Neural progenitor cell (in vitro differentiated cells): ENCODE measurements around the gene PIP4K2B. TPM values are rescaled to one million over a fixed set of nuclear protein-coding genes. Genes with fewer than 3 reads are reported as not detected.

Experiments used
- DNase-seq: peaks from one replicate; pipeline ENCODE4 v3.0.0-alpha.2; 2016; ENCODE audit warnings: low spot score
- H2AFZ ChIP-seq: fragments of 200-600 bp; sonication (generic); replicated peaks from 2 replicates; pipeline ENCODE4 v1.6.1; 2016; ENCODE audit warnings: antibody characterized with exemption
- H3F3A ChIP-seq: fragments of 200-600 bp; sonication (generic); 2 replicates; pipeline ENCODE4 v1.6.1; 2016; ENCODE audit warnings: antibody characterized with exemption, low read depth
- H3K27ac ChIP-seq: fragments of 200-600 bp; sonication (generic); 2 replicates; pipeline ENCODE4 v1.5.1; 2016; ENCODE audit warnings: mild to moderate bottlenecking
- H3K27me3 ChIP-seq: fragments of 200-600 bp; sonication (generic); 2 replicates; pipeline ENCODE4 v1.6.1; 2016; ENCODE audit warnings: mild to moderate bottlenecking, moderate library complexity
- H3K36me3 ChIP-seq: fragments of 200-600 bp; sonication (generic); 2 replicates; pipeline ENCODE4 v1.5.1; 2016
- H3K4me1 ChIP-seq: fragments of 200-600 bp; sonication (generic); 2 replicates; pipeline ENCODE4 v1.6.1; 2016; ENCODE audit warnings: mixed run types
- H3K4me2 ChIP-seq: fragments of 200-600 bp; sonication (generic); 2 replicates; pipeline ENCODE4 v1.6.1; 2016
- H3K4me3 ChIP-seq: fragments of 200-600 bp; sonication (generic); 2 replicates; pipeline ENCODE4 v1.5.1; 2016
- H3K79me2 ChIP-seq: fragments of 200-600 bp; sonication (generic); 2 replicates; pipeline ENCODE4 v1.6.1; 2016; ENCODE audit warnings: low read depth
- H3K9ac ChIP-seq: fragments of 200-600 bp; sonication (generic); 2 replicates; pipeline ENCODE4 v1.6.1; 2016
- H3K9me3 ChIP-seq: fragments of 200-600 bp; sonication (generic); 2 replicates; pipeline ENCODE4 v1.5.1; 2016; ENCODE audit warnings: low read depth
- H4K20me1 ChIP-seq: fragments of 200-600 bp; sonication (generic); 2 replicates; pipeline ENCODE4 v1.6.1; 2016; ENCODE audit warnings: low read depth
- H3K27ac Mint-ChIP-seq: 3 replicates; pipeline ENCODE4 v1.8.0; 2021; ENCODE audit warnings: mixed read lengths
- H3K27me3 Mint-ChIP-seq: 2 replicates; pipeline ENCODE4 v1.8.0; 2022; ENCODE audit warnings: low read depth, mild to moderate bottlenecking, inconsistent platforms, moderate library complexity, mixed read lengths; ENCODE audit not compliant: insufficient read depth
- H3K36me3 Mint-ChIP-seq: 3 replicates; pipeline ENCODE4 v1.8.0; 2021; ENCODE audit warnings: mixed read lengths
- H3K4me1 Mint-ChIP-seq: 3 replicates; pipeline ENCODE4 v1.8.0; 2021; ENCODE audit warnings: mixed read lengths
- H3K4me3 Mint-ChIP-seq: 3 replicates; pipeline ENCODE4 v1.8.0; 2021; ENCODE audit warnings: mild to moderate bottlenecking, moderate library complexity, mixed read lengths
- H3K9me3 Mint-ChIP-seq: 3 replicates; pipeline ENCODE4 v1.8.0; 2020; ENCODE audit warnings: mixed read lengths
- EZH2 ChIP-seq: fragments of 200-600 bp; sonication (generic); IDR thresholded peaks from 2 replicates; pipeline ENCODE4 v1.6.1; 2017; ENCODE audit warnings: antibody characterized with exemption, mild to moderate bottlenecking, moderate library complexity
- EZH2phosphoT487 ChIP-seq: fragments of 200-600 bp; sonication (generic); IDR thresholded peaks from 2 replicates; pipeline ENCODE4 v1.6.1; 2017; ENCODE audit warnings: antibody characterized with exemption
- total RNA-seq: library from RNA; depleted of rRNA; stranded (reverse); fragments of >200 nt; gene quantifications from 2 replicates; pipeline ENCODE4 v1.2.3, GENCODE V29; 2015; ENCODE audit warnings: low replicate concordance
- TF ChIP-seq, protein P1 (sequence below): fragments of 200-600 bp; sonication (generic); IDR thresholded peaks from 2 replicates; pipeline ENCODE4 v1.5.1; 2017; ENCODE audit warnings: antibody characterized with exemption, mild to moderate bottlenecking

The PIP4K2B gene
- total RNA-seq, 1 donor from 2014 or later, result 45.6 TPM

DNA sequence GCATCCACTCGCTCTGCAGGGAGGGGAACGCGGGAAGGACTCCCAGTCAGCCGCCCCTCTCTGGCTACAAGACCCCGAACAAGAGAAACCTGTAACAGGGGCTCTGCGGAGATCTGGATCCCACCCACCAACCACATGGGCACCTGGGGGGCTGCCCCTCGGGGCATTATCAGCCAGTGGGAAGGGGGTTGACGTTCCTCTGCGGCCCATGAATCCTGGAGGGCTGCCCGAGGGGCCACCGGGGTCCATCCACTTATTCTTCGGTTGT, 49.4 kb downstream of the PIP4K2B start:
- TF ChIP-seq EZH2phosphoT487, result no peak
- TF ChIP-seq EZH2, result no peak
- TF ChIP-seq, protein P1, sequence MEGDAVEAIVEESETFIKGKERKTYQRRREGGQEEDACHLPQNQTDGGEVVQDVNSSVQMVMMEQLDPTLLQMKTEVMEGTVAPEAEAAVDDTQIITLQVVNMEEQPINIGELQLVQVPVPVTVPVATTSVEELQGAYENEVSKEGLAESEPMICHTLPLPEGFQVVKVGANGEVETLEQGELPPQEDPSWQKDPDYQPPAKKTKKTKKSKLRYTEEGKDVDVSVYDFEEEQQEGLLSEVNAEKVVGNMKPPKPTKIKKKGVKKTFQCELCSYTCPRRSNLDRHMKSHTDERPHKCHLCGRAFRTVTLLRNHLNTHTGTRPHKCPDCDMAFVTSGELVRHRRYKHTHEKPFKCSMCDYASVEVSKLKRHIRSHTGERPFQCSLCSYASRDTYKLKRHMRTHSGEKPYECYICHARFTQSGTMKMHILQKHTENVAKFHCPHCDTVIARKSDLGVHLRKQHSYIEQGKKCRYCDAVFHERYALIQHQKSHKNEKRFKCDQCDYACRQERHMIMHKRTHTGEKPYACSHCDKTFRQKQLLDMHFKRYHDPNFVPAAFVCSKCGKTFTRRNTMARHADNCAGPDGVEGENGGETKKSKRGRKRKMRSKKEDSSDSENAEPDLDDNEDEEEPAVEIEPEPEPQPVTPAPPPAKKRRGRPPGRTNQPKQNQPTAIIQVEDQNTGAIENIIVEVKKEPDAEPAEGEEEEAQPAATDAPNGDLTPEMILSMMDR, result no peak
- peaks cover 20% of the 10 kb centered on the region for H3K4me1 ChIP-seq
- Mint-ChIP-seq H3K27ac (no peak overlapping the region), H3K36me3 (peaks cover 8% of the 10 kb centered on the region), H3K4me3 (peak overlapping the region; percentile 99), H3K4me1 (peaks cover 47% of the 10 kb centered on the region), H3K27me3 (peaks cover 23% of the 10 kb centered on the region), H3K9me3 (peaks cover 3% of the 10 kb centered on the region)
- peak overlapping the region; percentile 20 for H2AFZ ChIP-seq
- DNase-seq, result no peak
- peaks cover 39% of the 10 kb centered on the region for H3F3A ChIP-seq
- H3K27ac ChIP-seq, result peak overlapping the region; percentile 51
- H3K79me2 ChIP-seq, result peaks cover 73% of the 10 kb centered on the region
- no peak overlapping the region for H3K9ac ChIP-seq
- no peaks in the 10 kb centered on the region for H3K27me3 ChIP-seq
- peak overlapping the region; percentile 99 for H3K4me2 ChIP-seq
- peaks cover 30% of the 10 kb centered on the region for H4K20me1 ChIP-seq
- H3K36me3 ChIP-seq, result no peaks in the 10 kb centered on the region
- peak overlapping the region; percentile 92 for H3K4me3 ChIP-seq
- no peaks in the 10 kb centered on the region for H3K9me3 ChIP-seq

DNA sequence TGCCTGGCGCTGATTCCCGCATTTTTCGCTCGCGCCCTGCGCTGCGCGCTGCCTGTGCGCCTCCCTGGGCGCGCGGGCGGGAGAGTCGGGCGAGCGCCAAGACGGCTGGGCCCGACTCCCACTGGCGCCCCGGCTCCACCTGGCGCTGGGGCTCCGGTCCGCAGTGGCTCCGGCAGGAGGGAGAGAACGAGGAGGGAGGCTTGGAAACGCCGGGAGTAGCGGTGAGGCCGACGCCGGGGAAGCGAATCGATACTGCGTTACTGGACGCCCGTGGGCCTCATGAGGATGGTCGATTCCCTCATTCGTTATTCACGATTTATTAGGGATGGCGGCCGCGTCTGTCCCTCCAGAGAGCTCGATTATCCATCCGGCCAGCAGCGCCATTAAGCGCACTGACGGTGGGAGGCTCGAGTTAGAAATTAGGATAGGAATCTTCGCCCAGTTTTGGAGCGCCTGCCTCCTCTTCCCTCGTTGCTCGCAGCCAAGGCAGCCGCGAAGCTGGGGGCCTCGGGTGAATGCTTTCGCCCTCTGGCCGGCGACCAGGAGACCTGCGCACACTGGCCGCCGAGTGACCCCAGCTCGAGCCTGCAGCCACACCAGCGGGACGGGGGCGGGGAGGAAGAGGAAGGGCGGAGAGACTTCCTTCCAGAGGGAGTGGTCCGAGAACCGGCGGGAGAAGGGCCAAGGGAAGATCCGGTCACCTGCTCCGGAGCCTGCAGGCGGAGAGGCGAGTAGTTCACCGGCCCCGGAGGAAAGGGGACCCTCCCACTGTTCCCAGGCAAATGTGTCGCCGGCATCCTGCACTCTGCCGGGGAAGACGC, 49.9 kb downstream of the PIP4K2B start:
- no peaks in the 10 kb centered on the region for H3K9me3 ChIP-seq
- no peak for TF ChIP-seq EZH2phosphoT487
- TF ChIP-seq, protein P1, result no peak
- Mint-ChIP-seq H3K27ac (no peak overlapping the region), H3K4me1 (peaks cover 48% of the 10 kb centered on the region), H3K4me3 (peak overlapping the region; percentile 99), H3K9me3 (peaks cover 3% of the 10 kb centered on the region), H3K36me3 (peaks cover 11% of the 10 kb centered on the region), H3K27me3 (peaks cover 23% of the 10 kb centered on the region)
- H3K4me3 ChIP-seq, result peak overlapping the region; percentile 92
- H3K27me3 ChIP-seq, result no peaks in the 10 kb centered on the region
- H3K36me3 ChIP-seq, result no peaks in the 10 kb centered on the region
- peak overlapping the region; percentile 99 for H3K4me2 ChIP-seq
- H4K20me1 ChIP-seq, result peaks cover 35% of the 10 kb centered on the region
- peaks cover 42% of the 10 kb centered on the region for H3F3A ChIP-seq
- peak overlapping the region; percentile 51 for H3K27ac ChIP-seq
- peaks cover 20% of the 10 kb centered on the region for H3K4me1 ChIP-seq
- H2AFZ ChIP-seq, result peak overlapping the region; percentile 20
- DNase-seq, result peak; percentile 90
- H3K9ac ChIP-seq, result peak overlapping the region; percentile 61
- peaks cover 75% of the 10 kb centered on the region for H3K79me2 ChIP-seq

DNA sequence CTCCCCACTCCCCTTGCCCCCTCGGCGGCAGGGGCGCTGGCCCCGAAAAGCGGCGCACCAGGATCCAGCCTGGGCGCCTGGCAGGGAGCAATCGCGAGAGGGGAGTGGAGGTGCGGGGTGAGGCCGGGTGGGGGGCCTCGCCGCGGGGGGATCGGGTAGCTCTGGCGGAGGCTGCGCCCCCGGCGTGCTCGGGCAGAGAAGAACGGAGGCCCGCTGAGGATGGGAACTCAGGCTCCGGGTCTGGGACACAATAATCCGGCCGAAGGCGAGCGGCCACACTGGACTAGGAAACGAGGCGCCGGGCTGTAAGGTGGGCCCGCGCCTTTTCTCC, 50.5 kb downstream of the PIP4K2B start:
- H3K4me3 Mint-ChIP-seq, result peak overlapping the region; percentile 99
- Histone ChIP-seq H3K4me2 (peak overlapping the region; percentile 99), H2AFZ (peak overlapping the region; percentile 40), H3K27me3 (no peaks in the 10 kb centered on the region), H3F3A (peaks cover 39% of the 10 kb centered on the region), H3K36me3 (no peaks in the 10 kb centered on the region), H3K79me2 (peaks cover 75% of the 10 kb centered on the region), H3K4me3 (peak overlapping the region; percentile 92), H3K9ac (peak overlapping the region; percentile 61), H3K9me3 (no peaks in the 10 kb centered on the region), H3K27ac (no peak overlapping the region), H3K4me1 (peaks cover 25% of the 10 kb centered on the region), H4K20me1 (peaks cover 41% of the 10 kb centered on the region)
- H3K27ac Mint-ChIP-seq, result no peak overlapping the region
- H3K36me3 Mint-ChIP-seq, result peaks cover 13% of the 10 kb centered on the region
- TF ChIP-seq EZH2phosphoT487 (no peak), EZH2 (no peak)
- TF ChIP-seq, protein P1, result no peak
- peaks cover 52% of the 10 kb centered on the region for H3K4me1 Mint-ChIP-seq
- H3K27me3 Mint-ChIP-seq, result peaks cover 26% of the 10 kb centered on the region
- peaks cover 3% of the 10 kb centered on the region for H3K9me3 Mint-ChIP-seq
- no peak for DNase-seq
